Activated CD4-positive, alpha-beta T cell treated with anti-CD3 and anti-CD28 coated beads, Interleukin-10, Interleukin-2, amounts not matched to agents 100 ng/mL and 50 ng/mL, durations not matched to agents 16 hours and 8 hours (primary cell): Measurements from ENCODE around the gene STK35.
"Not testable (repeated sequence)": the region's sequence is repeated elsewhere in the genome, so short reads cannot be mapped to it uniquely, and the experiment has no call there.

Source experiments
- DNase-seq: peaks from one replicate; pipeline ENCODE4 v3.0.0-alpha.2; 2020

STK35 gene

DNA sequence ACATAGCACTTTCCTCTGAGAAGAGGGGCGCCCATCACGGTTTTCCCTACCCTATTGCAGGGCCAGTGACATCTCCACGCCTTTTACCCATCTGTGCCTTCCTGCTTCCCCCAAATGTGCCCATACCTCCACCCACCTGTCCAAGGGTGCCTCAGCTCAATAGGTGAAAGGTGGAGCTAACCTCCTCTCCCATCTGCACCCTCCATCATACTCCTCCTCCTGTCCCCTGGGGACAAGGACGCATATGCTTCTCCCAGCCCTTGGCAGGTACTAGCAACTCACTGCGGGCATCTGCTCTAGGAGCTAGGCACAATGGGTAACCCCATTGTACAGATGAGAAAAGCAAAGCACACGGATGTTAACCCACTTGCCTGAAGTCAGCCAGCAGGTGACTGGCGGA lies 62.8 kb downstream of the STK35 start:
- DNase-seq, result no peak

DNA sequence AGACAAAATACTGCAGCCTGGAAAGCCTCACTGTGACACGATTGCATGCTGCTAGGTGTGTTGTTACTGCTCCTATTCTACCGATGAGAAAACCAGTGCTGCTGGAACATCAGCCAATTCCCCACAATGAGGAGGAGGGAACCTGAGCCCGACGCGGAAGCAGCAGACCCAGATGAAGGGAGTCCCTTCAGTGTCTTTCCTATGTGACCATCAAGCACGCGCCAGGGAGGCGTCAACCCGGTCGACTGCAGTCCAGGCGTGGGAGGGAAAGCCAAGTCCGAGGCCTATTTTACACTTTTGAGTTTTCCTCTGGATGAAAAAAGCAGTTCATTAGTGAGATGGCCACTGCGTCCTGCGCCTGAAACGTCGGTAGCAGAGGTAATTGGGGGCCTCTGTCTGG lies 63.3 kb downstream of the STK35 start:
- no peak for DNase-seq

DNA sequence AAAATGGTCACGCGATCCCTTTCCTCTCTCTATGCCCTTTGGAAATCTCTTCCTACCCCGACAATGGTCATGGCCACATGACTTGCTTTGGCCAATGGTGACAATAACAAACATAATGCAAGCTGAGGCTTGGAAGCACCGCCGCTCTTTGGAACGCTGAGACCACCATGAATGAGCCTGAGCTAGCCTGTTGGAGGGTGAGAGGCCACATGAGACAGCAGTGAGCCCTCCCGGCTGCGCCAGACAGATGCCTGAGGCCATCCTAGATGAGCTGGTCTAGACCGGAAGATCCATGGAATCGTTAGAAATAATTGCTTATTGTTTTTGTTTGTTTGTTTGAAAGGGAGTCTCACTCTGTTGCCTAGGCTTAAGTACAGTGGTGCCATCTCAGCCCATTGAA lies 64.2 kb downstream of the STK35 start:
- DNase-seq, result no peak

DNA sequence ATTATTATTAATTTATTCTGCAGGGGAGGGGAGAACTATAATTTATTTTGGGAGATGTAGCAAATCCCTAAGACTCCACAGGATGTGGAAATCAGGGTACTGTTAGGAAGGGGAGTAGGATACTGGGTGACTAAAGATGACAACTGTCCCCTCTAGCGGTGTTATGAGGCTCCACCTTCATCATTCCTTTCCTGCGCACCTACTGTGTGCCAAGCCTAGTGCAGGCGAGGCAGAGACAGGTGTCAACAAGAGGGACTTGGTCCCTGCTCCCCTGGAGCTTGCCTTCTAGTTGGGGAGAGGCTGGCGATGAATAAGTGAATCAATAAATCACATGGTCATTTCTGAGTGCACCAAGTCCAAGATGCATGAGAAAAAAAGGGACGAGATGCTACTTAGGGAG lies 65.5 kb downstream of the STK35 start:
- no peak for DNase-seq

DNA sequence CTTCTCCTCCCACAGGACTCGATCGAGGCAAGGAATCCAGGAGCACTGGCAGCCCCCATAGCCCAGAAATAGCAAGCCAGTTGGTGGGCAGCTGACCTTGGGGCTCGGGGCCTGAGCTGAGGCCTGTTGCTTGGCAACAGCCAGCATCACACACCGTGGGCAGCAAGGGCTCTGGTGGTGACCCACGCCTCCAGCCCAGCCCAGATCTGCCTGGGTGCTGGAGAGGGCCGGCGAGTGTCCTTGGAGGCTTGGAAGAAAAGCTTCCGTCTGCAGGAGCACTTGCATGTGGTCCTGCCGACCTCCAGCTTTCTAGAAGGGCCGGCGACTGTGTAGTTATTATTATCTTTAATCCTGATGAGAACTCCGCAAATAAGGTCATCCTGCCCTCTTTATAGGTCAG lies 67.3 kb downstream of the STK35 start:
- DNase-seq, result no peak

DNA sequence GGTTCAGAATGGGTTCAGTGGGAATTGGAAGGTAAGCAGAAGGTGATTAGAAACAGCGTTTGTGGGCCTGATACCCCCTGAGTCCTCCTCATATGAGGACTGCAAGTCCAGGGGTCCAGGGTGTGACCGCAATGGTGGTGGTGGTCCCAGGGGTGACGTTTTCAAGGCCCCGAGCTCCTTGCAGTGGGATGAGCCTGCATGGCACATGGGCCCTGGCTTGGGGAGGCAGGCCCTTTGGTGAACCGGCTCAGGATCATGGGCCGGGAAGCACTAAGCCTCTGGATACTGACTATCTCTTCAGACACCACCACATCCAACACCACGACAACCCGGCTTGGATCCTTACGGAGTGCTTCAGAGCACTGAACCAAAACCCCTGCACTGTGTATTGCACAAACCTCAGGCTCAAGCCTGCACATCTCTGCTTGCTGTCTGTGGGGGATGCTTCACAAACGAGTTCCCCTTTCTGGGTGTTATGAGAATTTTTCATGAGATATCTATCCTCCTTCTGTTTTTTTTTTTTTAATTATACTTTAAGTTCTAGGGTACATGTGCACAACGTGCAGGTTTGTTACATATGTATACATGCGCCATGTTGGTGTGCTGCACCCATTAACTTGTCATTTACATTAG lies 67.9 kb downstream of the STK35 start:
- no peak for DNase-seq

DNA sequence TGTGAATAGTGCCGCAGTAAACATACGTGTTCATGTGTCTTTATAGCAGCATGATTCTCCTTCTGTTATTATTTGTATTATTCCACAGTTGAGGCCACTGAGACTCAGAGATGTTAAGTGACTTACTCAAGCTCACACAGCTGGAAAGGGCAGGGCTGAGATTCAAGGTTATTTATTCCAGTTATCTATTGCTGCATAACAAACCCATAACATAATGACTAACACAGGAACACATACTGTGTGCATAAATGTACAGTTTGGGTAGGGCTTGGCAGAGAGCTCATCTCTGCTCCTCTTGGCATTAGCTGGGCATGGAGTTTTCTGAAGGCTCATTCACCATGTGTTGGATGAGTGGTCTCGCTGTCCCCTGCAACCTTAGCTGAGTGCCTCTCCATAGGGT lies 68.8 kb downstream of the STK35 start:
- DNase-seq, result no peak

DNA sequence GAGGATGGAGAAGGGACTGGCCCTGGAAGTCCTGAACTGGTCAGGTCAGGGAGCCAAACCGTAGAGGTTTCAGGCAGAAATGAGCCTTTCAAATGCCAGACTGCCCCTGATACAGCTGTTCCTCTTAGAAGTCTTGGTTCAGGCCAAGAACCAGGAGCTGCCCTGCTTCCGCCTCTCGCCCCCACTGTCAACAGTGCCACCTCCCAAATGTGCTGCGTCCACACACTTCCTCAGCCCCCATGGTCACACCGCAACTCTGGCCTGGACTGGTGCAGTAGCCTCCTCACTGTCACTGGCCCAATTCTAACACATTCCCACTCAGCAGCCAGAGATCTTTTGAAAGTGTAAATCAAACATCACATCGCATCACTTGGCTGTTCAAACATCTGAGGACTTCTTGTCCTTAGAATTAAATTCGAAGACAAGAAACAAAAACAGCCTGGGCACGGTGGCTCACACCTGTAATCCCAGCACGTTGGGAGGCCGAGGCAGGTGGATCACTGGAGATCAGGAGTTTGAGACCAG lies 69.7 kb downstream of the STK35 start:
- DNase-seq, result no peak

DNA sequence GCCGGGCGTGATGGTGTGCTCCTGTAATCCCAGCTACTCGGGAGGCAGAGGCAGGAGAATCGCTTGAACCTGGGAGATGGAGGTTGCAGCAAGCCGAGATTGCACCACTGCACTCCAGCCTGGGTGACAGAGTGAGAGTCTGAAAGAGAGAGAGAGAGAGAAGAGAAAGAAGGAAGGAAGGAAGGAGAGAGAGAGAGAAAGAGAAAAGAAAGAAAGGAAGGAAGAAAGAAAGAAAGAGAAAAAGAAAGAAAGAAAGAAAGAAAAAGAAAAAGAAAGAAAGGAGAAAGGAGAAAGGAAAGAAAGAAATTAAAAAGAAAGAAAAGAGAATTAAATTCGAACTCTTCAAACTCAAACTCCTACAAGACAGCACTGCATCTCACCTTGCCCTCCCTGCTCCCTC lies 70.2 kb downstream of the STK35 start:
- not testable (repeated sequence) for DNase-seq

DNA sequence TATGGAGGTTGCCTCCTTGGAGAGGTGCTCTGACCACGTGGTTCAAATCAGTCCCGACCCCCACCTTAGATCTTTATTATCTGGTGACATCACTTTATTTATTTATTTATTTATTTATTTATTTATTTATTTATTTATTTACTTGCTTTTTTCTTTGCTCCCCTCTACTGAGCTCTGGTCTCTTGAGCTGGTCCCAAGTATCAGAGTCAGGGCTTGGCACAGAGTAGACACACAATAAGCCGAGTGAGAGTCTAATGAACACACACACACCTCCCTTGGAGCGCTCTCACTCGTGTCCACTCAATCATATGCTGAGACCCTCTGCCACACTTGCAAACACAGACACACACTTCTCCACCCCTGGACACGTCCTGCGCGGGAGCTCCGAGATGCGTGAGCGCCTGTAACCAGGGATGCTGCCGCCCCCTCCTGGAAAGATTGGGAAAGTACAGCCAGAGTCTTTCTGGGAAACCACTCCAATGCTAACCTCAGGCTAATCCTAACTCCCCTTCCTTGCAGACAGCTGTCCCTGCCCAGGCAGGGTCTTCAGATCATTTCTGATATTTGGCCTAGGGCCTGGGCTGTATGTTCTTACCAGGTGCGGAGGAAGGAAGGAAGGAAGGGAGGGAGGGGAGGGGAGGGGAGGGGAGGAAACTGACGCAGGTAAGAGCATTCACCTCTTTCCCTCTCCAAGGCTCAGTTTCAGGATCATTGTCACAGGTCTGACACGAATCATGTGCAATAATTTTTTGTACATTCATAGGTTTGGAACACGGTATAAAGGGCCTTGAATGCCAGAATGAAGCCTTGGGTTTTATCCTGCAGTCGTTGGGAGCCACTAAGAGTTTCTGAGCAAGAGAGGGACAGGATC lies 70.9 kb downstream of the STK35 start:
- peak; percentile 67 for DNase-seq

DNA sequence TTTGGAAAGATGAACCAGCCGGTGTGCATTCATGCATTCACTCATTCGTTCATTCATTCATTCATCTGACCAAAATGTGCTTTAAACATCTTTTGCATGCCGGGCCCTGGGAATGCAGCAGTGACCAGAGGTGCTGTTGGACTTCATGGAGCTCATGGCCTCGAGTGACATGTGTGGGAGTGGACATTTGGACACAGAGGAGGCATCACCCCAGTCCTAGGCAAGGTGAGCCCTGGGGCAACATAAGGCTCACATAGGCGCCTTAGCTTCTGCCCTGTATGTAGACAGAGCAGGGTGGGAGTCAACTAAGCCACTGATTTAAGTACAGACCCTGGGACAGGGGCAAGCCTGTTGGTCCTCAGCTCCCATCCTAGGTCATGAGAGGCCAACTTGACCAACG lies 71.6 kb downstream of the STK35 start:
- no peak for DNase-seq

DNA sequence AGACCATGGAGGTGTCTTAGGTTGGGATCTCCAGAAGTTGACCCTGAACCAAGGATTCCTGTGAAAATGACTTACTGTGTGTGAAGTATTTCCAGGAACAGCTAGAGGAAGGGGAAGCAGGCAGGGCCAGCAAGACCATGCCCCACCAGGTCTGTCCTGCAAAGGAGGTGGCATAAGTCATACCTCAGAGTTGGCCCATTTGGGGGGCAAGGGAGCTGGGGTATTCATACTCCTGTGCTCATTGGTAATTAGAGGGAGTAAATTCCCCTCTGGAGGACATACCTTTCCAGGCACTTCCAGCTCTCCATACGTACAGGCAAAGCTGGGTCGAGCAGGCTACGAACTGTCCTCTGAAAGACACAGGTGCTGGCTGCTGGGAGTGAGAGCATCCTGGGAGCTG lies 72.4 kb downstream of the STK35 start:
- DNase-seq, result no peak

DNA sequence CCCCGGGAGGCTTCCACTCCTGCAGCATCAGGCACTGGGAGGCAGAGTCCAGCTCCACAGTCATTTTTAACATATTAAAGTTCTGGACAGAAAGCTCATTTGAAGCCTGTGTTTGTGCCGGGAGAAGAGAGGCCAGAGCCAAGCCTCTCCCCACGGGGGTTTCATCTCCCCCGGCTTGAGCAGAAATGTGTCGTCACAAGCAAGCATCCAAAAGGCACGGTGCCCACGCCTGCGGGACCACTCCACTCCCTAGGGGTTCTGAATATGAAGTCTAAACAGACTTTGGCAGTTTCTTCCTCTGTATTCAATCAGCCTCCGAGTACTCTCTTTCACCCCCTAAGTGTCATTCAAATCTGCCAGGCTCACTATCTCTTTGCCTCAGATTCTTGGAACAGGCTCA lies 75.3 kb downstream of the STK35 start:
- DNase-seq, result no peak

DNA sequence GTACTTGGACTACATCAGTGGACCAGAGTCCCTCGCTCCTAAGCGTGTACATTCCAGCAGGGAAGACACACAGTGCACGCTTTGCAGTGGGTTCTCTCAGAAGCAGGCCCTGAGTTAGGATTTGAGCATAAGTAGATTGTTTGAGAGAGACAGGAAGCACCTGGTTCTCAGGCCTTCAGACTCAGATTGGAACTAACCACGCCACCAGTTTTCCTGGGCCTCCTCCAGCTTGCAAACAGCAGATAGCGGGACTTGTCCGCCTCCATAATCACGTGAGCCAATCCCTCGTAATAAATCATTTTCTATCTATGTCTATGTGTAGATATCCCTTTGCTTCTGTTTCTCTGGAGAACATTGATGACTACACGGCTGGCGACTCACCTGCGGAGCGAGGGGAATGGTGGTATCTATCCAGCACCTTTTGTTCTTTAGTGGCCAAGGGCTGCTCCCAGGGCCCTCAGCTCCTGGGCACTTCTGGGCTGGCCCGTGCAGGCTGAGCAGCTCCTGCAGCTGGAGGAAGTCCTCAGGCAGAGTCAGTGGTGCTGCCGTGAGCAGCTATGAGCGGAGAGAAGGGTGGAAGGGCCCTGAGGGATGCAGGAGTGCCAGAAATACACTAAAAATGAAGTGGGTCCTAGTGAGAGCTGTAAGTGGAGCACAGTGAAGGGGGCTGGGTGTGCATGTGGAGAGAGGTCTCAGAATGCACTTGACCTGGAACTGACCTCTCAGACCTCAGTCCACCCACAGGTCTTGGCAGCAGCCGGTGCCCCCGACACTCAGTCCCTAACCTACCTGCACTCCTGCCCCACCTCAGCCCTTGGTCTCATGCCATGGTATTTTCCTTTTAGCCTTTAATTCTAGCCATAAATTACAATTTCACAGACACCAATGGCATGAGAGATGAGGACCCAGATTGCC lies 76.9 kb downstream of the STK35 start:
- DNase-seq, result no peak

DNA sequence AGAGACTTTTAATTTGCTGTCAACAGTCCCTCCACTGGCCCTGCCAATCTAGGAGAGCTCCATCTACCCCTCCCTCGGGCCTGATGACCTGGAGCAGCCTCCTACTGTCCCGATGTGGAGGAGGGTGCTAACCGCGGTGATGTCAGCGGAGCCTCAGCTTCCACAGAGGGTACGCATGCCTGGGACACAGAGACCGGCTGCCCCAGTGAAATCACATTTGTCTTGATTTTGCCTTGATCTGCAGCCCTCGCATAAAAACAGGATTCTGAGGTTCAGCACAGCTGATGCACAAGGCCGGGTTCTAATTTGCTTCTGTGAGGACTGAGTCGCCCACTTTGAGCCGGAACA lies 77.6 kb downstream of the STK35 start:
- no peak for DNase-seq

DNA sequence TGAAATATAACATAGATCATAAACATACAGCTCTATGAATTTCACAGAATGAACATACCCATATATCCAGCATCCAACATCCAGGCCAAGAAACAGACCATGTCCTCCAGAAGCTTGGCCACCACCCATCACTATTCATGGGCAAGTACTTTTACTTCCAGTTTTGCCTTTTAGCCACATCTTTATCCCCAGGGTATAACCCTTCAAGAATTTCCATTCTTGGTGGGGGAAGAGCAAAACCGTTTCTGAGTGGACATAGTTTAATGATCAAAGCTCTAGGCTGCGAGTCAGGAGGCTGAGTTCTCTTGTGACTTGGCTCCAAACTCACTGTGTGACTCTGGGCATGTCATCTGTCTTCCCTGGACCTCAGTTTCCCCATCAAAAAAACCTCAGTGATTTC lies 78.3 kb downstream of the STK35 start:
- no peak for DNase-seq

DNA sequence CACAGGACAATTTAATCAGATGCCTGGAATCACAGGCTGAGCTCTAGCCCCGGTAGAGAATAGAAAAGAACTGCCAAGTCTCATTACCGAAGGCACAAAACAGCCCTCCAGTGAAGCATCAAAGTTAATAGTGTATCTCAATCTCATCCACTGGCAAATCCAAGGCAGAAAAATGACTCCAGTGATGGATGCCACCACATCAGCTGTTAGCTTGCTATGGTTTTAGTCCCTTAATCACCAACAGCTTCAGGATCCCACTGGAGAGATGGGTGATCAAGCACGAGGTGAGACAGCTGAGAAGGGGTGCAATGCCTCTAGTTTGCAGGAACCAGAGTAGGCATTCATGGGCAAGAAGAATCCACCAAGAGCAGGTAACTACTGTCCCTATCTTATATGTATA lies 81.8 kb downstream of the STK35 start:
- DNase-seq, result no peak

DNA sequence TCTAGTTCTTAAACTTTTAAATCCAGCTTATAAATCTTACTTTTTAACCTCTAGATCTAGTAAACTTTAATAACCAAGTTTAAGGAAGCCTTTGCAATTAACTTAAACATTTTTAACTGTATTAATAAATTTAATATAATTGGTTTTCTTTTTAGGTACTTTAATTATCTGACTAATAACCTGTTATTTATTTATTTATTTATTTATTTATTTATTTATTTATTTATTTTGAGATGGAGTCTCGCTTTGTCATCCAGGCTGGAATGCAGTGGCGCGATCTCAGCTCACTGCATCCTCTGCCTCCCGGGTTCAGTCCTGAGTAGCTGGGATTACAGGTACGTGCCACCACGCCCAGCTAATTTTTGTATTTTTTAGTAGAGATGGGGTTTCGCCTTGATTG lies 83.3 kb downstream of the STK35 start:
- not testable (repeated sequence) for DNase-seq

DNA sequence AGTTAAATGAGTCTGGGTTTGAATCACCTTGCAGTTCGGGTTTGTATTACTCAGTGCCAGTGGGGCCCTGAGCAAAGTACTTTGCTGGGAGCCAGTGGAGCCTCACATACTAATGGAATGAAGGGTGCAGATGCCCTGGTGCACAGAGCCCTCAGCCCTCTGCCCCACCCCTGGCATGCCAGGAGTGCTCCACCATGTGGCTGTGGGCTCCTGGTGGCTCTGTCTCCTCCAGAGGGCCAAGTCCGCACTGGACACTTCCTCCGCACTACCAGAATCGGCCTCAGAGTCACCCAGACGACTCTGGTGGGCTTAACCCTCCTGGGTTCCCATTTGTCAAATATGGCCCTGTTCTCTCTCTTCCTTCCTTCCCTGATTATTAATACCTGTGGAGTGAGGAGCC lies 94.0 kb downstream of the STK35 start:
- no peak for DNase-seq

DNA sequence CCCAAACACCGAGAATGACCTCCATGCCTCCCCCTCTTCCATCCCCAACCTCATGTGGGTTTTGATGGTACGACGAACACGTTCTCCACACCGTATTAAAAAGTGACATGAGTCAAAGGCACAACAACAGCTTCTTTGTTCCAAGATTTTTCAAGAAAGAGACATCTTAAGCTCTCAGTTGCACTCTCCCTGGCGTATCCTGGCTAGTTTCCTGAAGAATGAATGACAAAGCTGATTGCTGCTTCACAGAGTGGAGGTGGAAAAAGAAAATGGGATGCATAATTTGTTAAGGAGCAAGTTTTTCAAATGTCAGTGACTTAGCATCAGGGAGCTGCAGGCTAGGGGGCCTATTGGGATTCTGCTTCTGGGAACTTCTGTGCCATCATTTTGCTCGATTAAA lies 95.5 kb downstream of the STK35 start:
- DNase-seq, result no peak
